ENCODE results near the gene FDXR.

The FDXR gene

GRCh38 chr17:74816905-74817620 is 55.7 kb downstream of the FDXR start:
- TF ChIP-seq, protein P1, sequence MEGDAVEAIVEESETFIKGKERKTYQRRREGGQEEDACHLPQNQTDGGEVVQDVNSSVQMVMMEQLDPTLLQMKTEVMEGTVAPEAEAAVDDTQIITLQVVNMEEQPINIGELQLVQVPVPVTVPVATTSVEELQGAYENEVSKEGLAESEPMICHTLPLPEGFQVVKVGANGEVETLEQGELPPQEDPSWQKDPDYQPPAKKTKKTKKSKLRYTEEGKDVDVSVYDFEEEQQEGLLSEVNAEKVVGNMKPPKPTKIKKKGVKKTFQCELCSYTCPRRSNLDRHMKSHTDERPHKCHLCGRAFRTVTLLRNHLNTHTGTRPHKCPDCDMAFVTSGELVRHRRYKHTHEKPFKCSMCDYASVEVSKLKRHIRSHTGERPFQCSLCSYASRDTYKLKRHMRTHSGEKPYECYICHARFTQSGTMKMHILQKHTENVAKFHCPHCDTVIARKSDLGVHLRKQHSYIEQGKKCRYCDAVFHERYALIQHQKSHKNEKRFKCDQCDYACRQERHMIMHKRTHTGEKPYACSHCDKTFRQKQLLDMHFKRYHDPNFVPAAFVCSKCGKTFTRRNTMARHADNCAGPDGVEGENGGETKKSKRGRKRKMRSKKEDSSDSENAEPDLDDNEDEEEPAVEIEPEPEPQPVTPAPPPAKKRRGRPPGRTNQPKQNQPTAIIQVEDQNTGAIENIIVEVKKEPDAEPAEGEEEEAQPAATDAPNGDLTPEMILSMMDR (IDR thresholded peaks at IDR 0.05; ENCODE audit: poor library complexity, severe bottlenecking), result no peak
- H3K4me1 ChIP-seq (ENCODE audit: insufficient read depth, poor library complexity, severe bottlenecking), result no peaks in the 10 kb centered on the region
- no peak overlapping the region for H3K27ac ChIP-seq (ENCODE audit: poor library complexity, severe bottlenecking)
- no peak overlapping the region for H3K4me3 ChIP-seq (ENCODE audit: severe bottlenecking)
- H3K36me3 ChIP-seq (ENCODE audit: low read depth), result no peaks in the 10 kb centered on the region
- no peaks in the 10 kb centered on the region for H3K27me3 ChIP-seq (ENCODE audit: insufficient read depth, poor library complexity, severe bottlenecking)
- DNase-seq (ENCODE audit: low spot score) (no peak), ATAC-seq (ENCODE audit: low read depth) (no peak)
- H3K9me3 ChIP-seq (ENCODE audit: severe bottlenecking), result no peaks in the 10 kb centered on the region

DNA sequence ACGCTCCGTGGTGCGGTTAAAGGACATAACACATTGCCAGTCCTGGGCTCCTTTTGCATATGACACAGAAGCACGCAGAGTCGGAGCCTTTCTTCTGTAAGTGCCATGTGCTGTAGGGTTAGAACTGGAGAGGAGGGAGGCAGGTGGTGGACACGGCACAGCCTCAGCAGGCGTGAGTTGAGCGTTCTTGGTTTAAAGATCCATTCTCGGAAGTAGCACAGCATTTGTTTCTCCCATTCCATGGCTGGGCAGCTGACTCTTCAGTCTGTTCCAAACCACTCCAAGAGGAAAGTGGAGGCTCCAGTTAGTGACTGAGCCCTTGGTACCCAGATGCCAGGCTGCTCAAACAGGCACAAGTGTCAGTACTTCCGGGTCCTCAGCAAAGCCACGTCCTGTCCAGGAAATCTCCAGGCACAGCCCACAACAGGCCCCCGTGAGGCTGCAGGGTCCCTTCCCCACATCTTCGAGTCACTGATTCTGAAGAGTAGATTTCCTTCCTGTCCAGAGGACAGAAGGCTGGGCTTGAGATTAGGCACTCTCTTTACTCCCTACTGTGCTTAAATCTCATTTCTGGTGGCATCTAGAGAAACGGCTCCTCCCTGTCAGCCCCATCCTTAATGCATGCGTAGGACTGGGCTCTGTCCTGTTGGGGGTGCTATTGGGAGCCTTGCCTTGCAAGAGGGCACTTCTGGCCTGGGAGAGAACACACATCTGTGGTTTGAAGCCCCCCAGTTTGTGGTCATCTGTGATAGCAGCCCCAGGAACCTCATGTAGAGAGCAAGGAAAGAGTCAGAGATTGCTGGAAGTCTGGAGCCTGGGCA is 57.0 kb downstream of the FDXR start:
- no peak overlapping the region for H3K27ac ChIP-seq (ENCODE audit: poor library complexity, severe bottlenecking)
- no peak for DNase-seq (ENCODE audit: low spot score)
- no peak overlapping the region for H3K4me3 ChIP-seq (ENCODE audit: severe bottlenecking)
- ATAC-seq (ENCODE audit: low read depth), result no peak
- no peaks in the 10 kb centered on the region for H3K27me3 ChIP-seq (ENCODE audit: insufficient read depth, poor library complexity, severe bottlenecking)
- TF ChIP-seq, protein P1 (IDR thresholded peaks at IDR 0.05; ENCODE audit: poor library complexity, severe bottlenecking), result no peak
- no peaks in the 10 kb centered on the region for H3K4me1 ChIP-seq (ENCODE audit: insufficient read depth, poor library complexity, severe bottlenecking)
- no peaks in the 10 kb centered on the region for H3K9me3 ChIP-seq (ENCODE audit: severe bottlenecking)
- no peaks in the 10 kb centered on the region for H3K36me3 ChIP-seq (ENCODE audit: low read depth)

- ATAC-seq (ENCODE audit: low read depth) (no peak), DNase-seq (ENCODE audit: low spot score) (no peak)
- H3K4me3 ChIP-seq (ENCODE audit: severe bottlenecking), result no peak overlapping the region
- H3K4me1 ChIP-seq (ENCODE audit: insufficient read depth, poor library complexity, severe bottlenecking), result no peaks in the 10 kb centered on the region
- H3K27ac ChIP-seq (ENCODE audit: poor library complexity, severe bottlenecking), result no peak overlapping the region
- no peaks in the 10 kb centered on the region for H3K27me3 ChIP-seq (ENCODE audit: insufficient read depth, poor library complexity, severe bottlenecking)
- TF ChIP-seq, protein P1 (IDR thresholded peaks at IDR 0.05; ENCODE audit: poor library complexity, severe bottlenecking), result no peak
- no peaks in the 10 kb centered on the region for H3K36me3 ChIP-seq (ENCODE audit: low read depth)
- no peaks in the 10 kb centered on the region for H3K9me3 ChIP-seq (ENCODE audit: severe bottlenecking)
Observed at GRCh38 chr17:74815067-74815466, 57.7 kb downstream of the FDXR start.

DNA sequence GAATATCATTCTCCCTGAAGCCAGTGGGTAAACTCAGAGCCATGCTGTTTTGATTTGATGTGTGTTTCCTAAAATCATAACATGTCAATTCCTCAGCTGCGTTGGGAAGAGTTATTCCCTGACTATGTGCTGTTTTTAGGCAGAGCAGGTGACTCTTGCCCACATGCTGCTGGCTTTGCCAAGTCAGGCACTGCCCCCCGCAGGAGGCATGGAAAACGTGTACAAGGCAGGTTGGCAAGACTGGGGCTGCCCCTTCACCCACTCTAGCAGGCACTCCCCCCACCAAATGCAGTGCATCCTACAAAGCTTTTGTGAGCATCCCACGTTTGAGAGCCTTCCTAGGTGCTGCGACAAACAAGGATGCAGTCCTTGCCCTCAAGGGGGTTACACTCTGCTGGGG is 58.3 kb downstream of the FDXR start:
- Histone ChIP-seq H3K9me3 (ENCODE audit: severe bottlenecking) (no peaks in the 10 kb centered on the region), H3K27me3 (ENCODE audit: insufficient read depth, poor library complexity, severe bottlenecking) (no peaks in the 10 kb centered on the region), H3K4me1 (ENCODE audit: insufficient read depth, poor library complexity, severe bottlenecking) (no peaks in the 10 kb centered on the region), H3K4me3 (ENCODE audit: severe bottlenecking) (no peak overlapping the region), H3K36me3 (ENCODE audit: low read depth) (no peaks in the 10 kb centered on the region), H3K27ac (ENCODE audit: poor library complexity, severe bottlenecking) (no peak overlapping the region)
- TF ChIP-seq, protein P1 (IDR thresholded peaks at IDR 0.05; ENCODE audit: poor library complexity, severe bottlenecking), result no peak
- no peak for ATAC-seq (ENCODE audit: low read depth)
- DNase-seq (ENCODE audit: low spot score), result no peak
